ENCODE measurements around the gene UQCR11.

The UQCR11 gene

DNA sequence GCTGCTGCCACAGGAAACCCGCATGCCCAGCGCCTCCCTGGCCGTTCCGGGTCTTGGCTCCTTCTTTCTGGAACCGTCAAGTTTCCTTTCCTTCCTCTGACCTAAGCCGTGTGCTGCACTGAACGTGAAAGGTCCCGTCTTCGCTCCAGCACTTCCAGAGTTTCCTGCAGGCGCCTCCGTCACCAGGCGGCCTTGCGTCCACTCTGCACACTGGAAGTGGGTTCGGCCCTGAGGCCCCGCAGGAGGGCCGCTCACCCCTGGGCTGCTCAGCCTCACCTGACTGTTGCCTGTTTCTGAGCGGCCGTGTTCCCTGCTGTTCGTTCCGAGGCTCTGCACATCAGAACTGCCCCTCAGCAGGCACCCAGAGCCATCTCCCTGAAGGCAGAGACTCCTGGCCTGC, 24.9 kb downstream of the UQCR11 start:
- H3K4me3 ChIP-seq (ENCODE audit: low read depth, low read length) = no peak overlapping the region
- DNase-seq (ENCODE audit: low read depth) = no peak
- no peak for TF ChIP-seq CTCF (conservative IDR thresholded peaks at IDR 0.05; ENCODE audit: low read depth, low read length)

DNA sequence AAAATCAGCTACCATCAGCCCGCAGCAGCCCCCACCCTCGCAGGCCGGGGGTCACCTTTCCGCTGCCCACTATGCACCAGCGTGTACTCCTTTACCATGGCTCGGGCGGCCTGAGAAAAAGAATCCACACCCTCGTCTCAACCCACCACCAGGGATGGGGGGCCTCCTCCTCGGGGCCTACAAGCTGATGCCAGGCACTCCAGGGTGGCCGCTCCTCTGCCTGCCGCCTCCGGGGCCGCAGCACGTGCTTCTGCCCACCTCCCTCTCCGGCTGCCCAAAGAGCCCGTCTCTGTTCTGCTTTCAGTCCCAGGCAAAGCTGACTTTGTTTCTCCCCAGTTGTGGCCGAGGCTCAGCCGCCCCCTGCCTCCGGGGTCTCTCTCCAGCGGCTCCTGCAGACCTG, 26.0 kb downstream of the UQCR11 start:
- TF ChIP-seq CTCF (conservative IDR thresholded peaks at IDR 0.05; ENCODE audit: low read depth, low read length) = no peak
- no peak for DNase-seq (ENCODE audit: low read depth)
- no peak overlapping the region for H3K4me3 ChIP-seq (ENCODE audit: low read depth, low read length)

DNA sequence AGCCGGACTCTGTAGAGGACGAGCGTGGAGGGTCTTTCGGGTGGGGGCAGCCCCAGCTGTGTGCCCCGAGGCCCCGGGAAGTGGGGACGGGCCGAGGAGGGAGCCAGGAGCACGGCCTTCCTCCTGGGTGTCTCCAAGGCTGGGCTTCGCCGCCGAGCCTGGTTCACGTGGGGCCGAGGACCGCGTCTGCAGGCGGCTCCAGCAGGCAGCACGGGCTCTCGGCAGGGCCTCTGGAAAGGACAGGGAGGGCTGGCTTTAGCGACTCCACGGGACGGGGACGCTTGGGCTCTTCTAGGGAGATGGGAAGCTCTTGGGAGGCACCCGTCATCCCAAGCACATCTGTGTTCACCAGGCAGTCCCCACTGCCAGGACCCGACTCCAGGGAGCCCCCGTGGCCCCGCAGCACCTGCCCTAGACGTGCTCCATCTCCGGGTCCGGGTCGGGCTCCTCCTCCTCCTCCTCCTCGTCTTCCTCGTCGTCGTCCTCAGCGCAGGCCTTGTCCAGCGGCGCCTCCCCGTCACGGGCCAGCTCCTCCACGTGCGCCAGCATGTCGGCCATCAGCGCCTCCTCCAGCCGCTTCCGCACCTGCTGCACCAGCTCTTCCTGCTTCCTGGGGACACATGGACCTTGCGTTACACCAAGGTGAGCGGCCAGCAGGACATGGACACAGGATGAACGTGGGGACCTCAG, 27.2 kb downstream of the UQCR11 start:
- DNase-seq (ENCODE audit: low read depth) = no peak
- H3K4me3 ChIP-seq (ENCODE audit: low read depth, low read length) = no peak overlapping the region
- no peak for TF ChIP-seq CTCF (conservative IDR thresholded peaks at IDR 0.05; ENCODE audit: low read depth, low read length)

DNA sequence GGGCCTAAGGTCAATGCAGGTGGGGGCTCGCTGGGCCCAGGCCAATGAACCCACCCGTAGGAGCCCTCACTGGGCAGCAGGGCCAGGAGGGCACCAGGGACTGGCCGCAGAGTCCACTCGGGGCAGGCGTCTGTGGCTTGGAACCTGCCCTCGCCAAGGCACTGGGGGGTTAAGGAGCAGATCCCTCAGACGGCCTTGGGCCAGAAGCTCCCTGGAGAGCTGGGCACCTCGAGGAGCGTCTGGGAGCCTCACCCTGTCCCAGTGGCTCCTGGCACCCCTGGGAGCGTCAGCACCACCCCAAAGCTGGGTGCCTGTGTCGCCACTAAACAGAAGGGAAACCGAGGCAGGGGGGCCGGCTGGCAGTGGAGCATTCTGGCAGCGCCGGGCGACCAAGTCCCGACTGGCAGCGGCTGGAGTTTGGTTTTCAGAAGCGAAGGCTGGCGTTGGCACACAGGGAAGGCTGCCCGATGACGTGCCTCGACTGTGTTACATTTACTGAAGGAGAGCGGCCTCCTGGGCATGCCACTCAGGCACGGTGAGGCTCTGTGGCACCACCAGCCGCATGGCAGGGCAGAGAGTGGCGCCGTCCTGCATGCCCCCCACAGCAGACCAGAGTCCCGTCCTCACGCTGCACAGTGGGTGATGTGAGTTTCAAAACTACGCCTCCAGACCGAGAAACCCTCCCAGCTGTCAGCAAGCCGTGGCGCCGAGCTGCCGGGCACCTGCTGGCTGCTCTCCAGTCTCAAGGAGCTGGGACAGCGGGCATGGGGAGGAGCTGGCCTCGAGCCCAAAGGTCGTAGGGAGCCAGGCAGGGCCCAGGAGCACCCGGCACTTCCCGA, 28.0 kb downstream of the UQCR11 start:
- no peak for TF ChIP-seq CTCF (conservative IDR thresholded peaks at IDR 0.05; ENCODE audit: low read depth, low read length)
- DNase-seq (ENCODE audit: low read depth) = no peak
- H3K4me3 ChIP-seq (ENCODE audit: low read depth, low read length) = no peak overlapping the region

- no peak overlapping the region for H3K4me3 ChIP-seq (ENCODE audit: low read depth, low read length)
- no peak for TF ChIP-seq CTCF (conservative IDR thresholded peaks at IDR 0.05; ENCODE audit: low read depth, low read length)
- DNase-seq (ENCODE audit: low read depth) = no peak
Observed at GRCh38 chr19:1576242-1577089, 28.8 kb downstream of the UQCR11 start.

- H3K4me3 ChIP-seq (ENCODE audit: low read depth, low read length) = no peak overlapping the region
- DNase-seq (ENCODE audit: low read depth) = no peak
- no peak for TF ChIP-seq CTCF (conservative IDR thresholded peaks at IDR 0.05; ENCODE audit: low read depth, low read length)
Observed at GRCh38 chr19:1575323-1576241, 29.7 kb downstream of the UQCR11 start.

Data from choroid plexus epithelial cell (primary cell).